Loucy (cell line): ENCODE results near the gene PLA2G12A.
A peak's percentile ranks its signal among the peaks of the same experiment; 100 is the strongest.

Experiments
- H2AFZ ChIP-seq: fragments of 200-600 bp; sonication (generic); 2 replicates; pipeline ENCODE4 v1.6.0; 2016; ENCODE audit warnings: antibody characterized with exemption, mild to moderate bottlenecking, low read length, moderate library complexity
- H3F3A ChIP-seq: fragments of 200-600 bp; 2 replicates; pipeline ENCODE4 v1.6.0; 2016; ENCODE audit warnings: antibody characterized with exemption, low read depth, mild to moderate bottlenecking
- H3K27me3 ChIP-seq: fragments of 200-600 bp; sonication (generic); 2 replicates; pipeline ENCODE4 v1.6.1; 2014; ENCODE audit warnings: low read length, mild to moderate bottlenecking; ENCODE audit not compliant: insufficient read depth, poor library complexity, severe bottlenecking
- H3K36me3 ChIP-seq: fragments of 200-600 bp; sonication (generic); 2 replicates; pipeline ENCODE4 v1.6.1; 2016; ENCODE audit warnings: low read length; ENCODE audit not compliant: insufficient read depth
- H3K4me1 ChIP-seq: fragments of 200-600 bp; sonication (generic); 2 replicates; pipeline ENCODE4 v1.5.1; 2014; ENCODE audit warnings: low read length, mild to moderate bottlenecking; ENCODE audit not compliant: insufficient read depth, poor library complexity, severe bottlenecking
- H3K4me2 ChIP-seq: fragments of 200-600 bp; sonication (generic); 2 replicates; pipeline ENCODE4 v1.6.0; 2014; ENCODE audit warnings: antibody characterized with exemption, low read length, low read depth, mild to moderate bottlenecking; ENCODE audit not compliant: poor library complexity, severe bottlenecking
- H3K4me3 ChIP-seq: fragments of 200-600 bp; sonication (generic); 2 replicates; pipeline ENCODE4 v1.5.1; 2014; ENCODE audit warnings: low read length, mild to moderate bottlenecking, mixed read lengths; ENCODE audit not compliant: poor library complexity, severe bottlenecking
- H3K79me2 ChIP-seq: fragments of 200-600 bp; sonication (generic); 2 replicates; pipeline ENCODE4 v1.6.1; 2014; ENCODE audit warnings: low read length; ENCODE audit not compliant: insufficient read depth
- H3K9ac ChIP-seq: fragments of 200-600 bp; sonication (generic); 2 replicates; pipeline ENCODE4 v1.6.0; 2014; ENCODE audit warnings: mild to moderate bottlenecking, low read depth, low read length, moderate library complexity; ENCODE audit not compliant: poor library complexity, severe bottlenecking
- H3K9me2 ChIP-seq: fragments of 200-600 bp; sonication (generic); replicated peaks from 2 replicates; pipeline ENCODE4 v1.6.1; 2016; ENCODE audit warnings: low read depth, low read length, mixed read lengths
- H3K9me3 ChIP-seq: fragments of 200-600 bp; sonication (generic); 2 replicates; pipeline ENCODE4 v1.6.1; 2014; ENCODE audit warnings: mild to moderate bottlenecking, antibody characterized with exemption, low read length, low read depth; ENCODE audit not compliant: insufficient read depth
- H4K20me1 ChIP-seq: fragments of 200-600 bp; sonication (generic); 2 replicates; pipeline ENCODE4 v1.6.0; 2014; ENCODE audit warnings: antibody characterized with exemption, low read length, mild to moderate bottlenecking; ENCODE audit not compliant: insufficient read depth, poor library complexity, severe bottlenecking
- EZH2phosphoT487 ChIP-seq: fragments of 200-600 bp; IDR thresholded peaks from 2 replicates; pipeline ENCODE4 v1.6.1; 2018; ENCODE audit warnings: antibody characterized with exemption, mild to moderate bottlenecking, moderate library complexity, borderline replicate concordance
- TF ChIP-seq, protein P1 (sequence below): fragments of 200-600 bp; sonication (generic); conservative IDR thresholded peaks from 2 replicates; pipeline ENCODE4 v1.5.1; 2014; ENCODE audit warnings: mild to moderate bottlenecking, antibody characterized with exemption, low read length

PLA2G12A gene

DNA sequence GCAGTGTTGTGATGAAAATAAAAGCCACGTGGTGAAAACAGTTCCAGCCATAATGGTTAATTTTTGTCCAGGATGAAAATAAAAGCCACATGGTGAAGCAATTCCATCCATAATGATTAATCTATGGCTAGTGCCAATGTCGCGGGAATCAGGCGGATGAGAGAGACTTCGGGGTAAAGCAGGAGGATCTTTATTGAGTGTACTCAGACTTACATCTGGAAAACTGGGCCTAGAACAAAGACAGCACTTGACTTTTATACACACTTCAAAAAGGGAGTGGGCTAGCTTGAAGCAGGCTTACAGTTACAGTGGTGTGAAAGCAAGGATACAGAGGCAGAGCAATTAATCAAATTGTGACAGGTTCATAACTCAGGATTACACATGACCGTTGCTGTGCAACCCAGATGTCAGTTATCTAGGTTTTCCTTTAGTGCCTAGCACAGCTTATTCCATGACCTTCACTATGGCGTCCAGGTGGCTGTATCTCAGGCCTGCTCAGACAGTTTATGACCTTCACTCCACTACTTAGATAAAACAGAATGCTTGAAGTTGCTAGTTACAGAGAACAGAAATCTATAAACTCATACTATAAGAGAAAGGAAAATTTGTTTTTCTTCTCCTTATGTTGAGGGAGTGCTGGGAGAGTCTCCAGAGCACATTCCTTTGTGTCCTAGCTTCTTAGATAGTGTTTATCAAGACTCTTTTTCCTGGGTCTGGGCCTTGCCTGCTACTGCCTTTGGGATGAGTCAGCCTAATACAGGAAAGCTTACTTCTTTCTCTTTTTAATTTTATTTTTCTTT is 5.9 kb upstream of the PLA2G12A start:
- Histone ChIP-seq H3K79me2 (no peaks in the 10 kb centered on the region), H3K36me3 (no peaks in the 10 kb centered on the region), H3K9ac (no peak overlapping the region), H4K20me1 (no peaks in the 10 kb centered on the region), H3K9me3 (no peaks in the 10 kb centered on the region), H2AFZ (no peak overlapping the region), H3K9me2 (no peaks in the 10 kb centered on the region), H3F3A (0 out of 2 replicates have a peak, but pooled peaks cover 4% of the 10 kb centered on the region), H3K27me3 (no peaks in the 10 kb centered on the region), H3K4me2 (no peak overlapping the region), H3K4me3 (no peak overlapping the region), H3K4me1 (no peaks in the 10 kb centered on the region)
- TF ChIP-seq, protein P1, sequence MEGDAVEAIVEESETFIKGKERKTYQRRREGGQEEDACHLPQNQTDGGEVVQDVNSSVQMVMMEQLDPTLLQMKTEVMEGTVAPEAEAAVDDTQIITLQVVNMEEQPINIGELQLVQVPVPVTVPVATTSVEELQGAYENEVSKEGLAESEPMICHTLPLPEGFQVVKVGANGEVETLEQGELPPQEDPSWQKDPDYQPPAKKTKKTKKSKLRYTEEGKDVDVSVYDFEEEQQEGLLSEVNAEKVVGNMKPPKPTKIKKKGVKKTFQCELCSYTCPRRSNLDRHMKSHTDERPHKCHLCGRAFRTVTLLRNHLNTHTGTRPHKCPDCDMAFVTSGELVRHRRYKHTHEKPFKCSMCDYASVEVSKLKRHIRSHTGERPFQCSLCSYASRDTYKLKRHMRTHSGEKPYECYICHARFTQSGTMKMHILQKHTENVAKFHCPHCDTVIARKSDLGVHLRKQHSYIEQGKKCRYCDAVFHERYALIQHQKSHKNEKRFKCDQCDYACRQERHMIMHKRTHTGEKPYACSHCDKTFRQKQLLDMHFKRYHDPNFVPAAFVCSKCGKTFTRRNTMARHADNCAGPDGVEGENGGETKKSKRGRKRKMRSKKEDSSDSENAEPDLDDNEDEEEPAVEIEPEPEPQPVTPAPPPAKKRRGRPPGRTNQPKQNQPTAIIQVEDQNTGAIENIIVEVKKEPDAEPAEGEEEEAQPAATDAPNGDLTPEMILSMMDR, result no peak
- no peak for TF ChIP-seq EZH2phosphoT487

DNA sequence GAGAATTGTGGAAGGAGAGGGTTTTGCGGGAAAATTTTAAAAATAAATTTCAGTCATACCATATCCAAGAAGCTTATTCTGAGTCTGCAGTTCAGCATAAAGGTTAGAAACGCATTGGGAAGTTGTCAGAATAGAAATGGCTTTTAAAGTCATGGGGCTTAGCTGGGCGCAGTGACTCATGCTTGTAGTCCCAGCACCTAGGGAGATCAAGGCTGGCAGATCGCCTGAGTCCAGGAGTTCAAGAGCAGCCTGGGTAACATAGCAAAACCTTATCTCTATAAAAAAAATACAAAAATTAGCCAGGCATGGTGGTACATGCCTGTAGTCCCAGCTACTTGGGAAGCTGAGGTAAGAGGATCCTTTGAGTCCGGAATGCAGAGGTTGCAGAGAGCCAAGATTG is 3.9 kb upstream of the PLA2G12A start:
- Histone ChIP-seq H3K27me3 (no peaks in the 10 kb centered on the region), H3K9ac (no peak overlapping the region), H3K4me2 (no peak overlapping the region), H4K20me1 (no peaks in the 10 kb centered on the region), H3F3A (0 out of 2 replicates have a peak, but pooled peaks cover 4% of the 10 kb centered on the region), H3K4me1 (peaks cover 11% of the 10 kb centered on the region), H2AFZ (no peak overlapping the region), H3K79me2 (peaks cover 7% of the 10 kb centered on the region; the same call in 1 of the 2 replicates), H3K36me3 (no peaks in the 10 kb centered on the region), H3K9me3 (no peaks in the 10 kb centered on the region), H3K9me2 (no peaks in the 10 kb centered on the region), H3K4me3 (no peak overlapping the region)
- TF ChIP-seq EZH2phosphoT487, result no peak
- TF ChIP-seq, protein P1, result no peak

DNA sequence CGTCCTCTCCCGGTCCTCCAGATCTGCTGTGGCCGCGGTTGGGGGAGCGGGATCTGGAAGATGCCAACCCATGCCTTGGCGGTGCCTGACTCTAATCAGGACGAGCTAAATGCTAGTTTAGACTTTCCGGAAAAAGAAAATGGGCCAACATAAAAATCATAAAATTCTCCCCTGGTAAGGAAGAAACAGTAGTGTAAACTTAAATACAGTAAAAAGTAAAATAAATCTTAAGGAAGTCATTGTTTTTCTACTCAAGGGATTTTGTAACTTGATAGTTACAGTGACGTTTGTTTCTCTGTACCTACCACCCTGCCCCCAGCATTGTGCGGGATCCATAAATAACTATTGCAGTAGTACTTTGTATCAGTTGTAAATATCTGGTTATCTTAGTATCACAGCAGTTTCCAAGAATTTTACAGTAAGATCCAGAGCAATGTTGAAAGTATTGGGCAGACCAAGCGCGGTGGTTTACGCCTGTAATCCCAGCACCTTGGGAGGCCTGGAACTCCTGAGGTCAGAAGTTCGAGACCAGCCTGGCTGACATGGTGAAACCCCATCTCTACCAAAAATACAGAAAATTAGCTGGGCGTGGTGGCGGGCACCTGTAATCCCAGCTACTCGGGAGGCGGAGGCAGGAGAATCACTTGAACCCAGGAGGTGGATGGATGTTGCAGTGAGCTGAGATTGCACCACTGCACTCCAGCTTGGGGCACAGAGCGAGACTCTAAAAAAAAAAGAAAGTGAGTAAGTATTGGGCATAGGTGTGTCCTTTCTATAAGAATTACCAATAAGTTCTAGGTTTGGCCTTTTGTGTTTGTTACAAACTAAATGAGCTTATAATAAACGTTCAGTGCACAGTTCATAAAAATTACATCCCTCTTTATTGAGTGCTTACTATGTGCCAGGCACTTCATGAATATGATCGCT is 1.0 kb upstream of the PLA2G12A start:
- TF ChIP-seq EZH2phosphoT487, result no peak
- TF ChIP-seq, protein P1, result no peak
- H3K4me3 ChIP-seq, result peak overlapping the region; percentile 77
- H3K9ac ChIP-seq, result peak overlapping the region; percentile 63
- no peaks in the 10 kb centered on the region for H4K20me1 ChIP-seq
- H2AFZ ChIP-seq, result peak overlapping the region; percentile 97
- peaks cover 20% of the 10 kb centered on the region; the same call in 1 of the 2 replicates for H3K79me2 ChIP-seq
- H3K9me3 ChIP-seq, result no peaks in the 10 kb centered on the region
- no peaks in the 10 kb centered on the region for H3K9me2 ChIP-seq
- H3K4me2 ChIP-seq, result peak overlapping the region; percentile 69
- H3F3A ChIP-seq, result 0 out of 2 replicates have a peak, but pooled peaks cover 4% of the 10 kb centered on the region
- no peaks in the 10 kb centered on the region for H3K27me3 ChIP-seq
- H3K36me3 ChIP-seq, result no peaks in the 10 kb centered on the region
- H3K4me1 ChIP-seq, result peaks cover 30% of the 10 kb centered on the region
